GM21423 (cell line): ENCODE measurements around the gene HMCN1.

Experiments used
- ATAC-seq: cut with Tn5 transposase; IDR thresholded peaks from one replicate; pipeline ENCODE4 v1.9.1; 2021; ENCODE audit warnings: mild to moderate bottlenecking, moderate library complexity; ENCODE audit not compliant: unreplicated experiment

Gene HMCN1

GRCh38 chr1:185803241-185803640, 69.0 kb downstream of the HMCN1 start:
- no peak for ATAC-seq

GRCh38 chr1:185804206-185804605, 70.0 kb downstream of the HMCN1 start:
- no peak for ATAC-seq

- no peak for ATAC-seq
Measured at GRCh38 chr1:185804608-185805007, 70.4 kb downstream of the HMCN1 start.

GRCh38 chr1:185807275-185807674, 73.1 kb downstream of the HMCN1 start:
- ATAC-seq = no peak

- no peak for ATAC-seq
Measured at GRCh38 chr1:185808631-185809030, 74.4 kb downstream of the HMCN1 start.

- no peak for ATAC-seq
Measured at GRCh38 chr1:185811073-185811709, 77.0 kb downstream of the HMCN1 start.

GRCh38 chr1:185812934-185813333, 78.7 kb downstream of the HMCN1 start:
- ATAC-seq = no peak

- ATAC-seq = no peak
Measured at GRCh38 chr1:185813401-185813979, 79.3 kb downstream of the HMCN1 start.

GRCh38 chr1:185816460-185816859, 82.3 kb downstream of the HMCN1 start:
- no peak for ATAC-seq

GRCh38 chr1:185819798-185820197, 85.6 kb downstream of the HMCN1 start:
- ATAC-seq = no peak

GRCh38 chr1:185821612-185822385, 87.6 kb downstream of the HMCN1 start:
- no peak for ATAC-seq

- no peak for ATAC-seq
Measured at GRCh38 chr1:185823467-185823866, 89.3 kb downstream of the HMCN1 start.

GRCh38 chr1:185824106-185824505, 89.9 kb downstream of the HMCN1 start:
- ATAC-seq = no peak

- no peak for ATAC-seq
Measured at GRCh38 chr1:185825556-185825955, 91.4 kb downstream of the HMCN1 start.

GRCh38 chr1:185834371-185834905, 100.2 kb downstream of the HMCN1 start:
- no peak for ATAC-seq

- no peak for ATAC-seq
Measured at GRCh38 chr1:185835191-185835590, 101.0 kb downstream of the HMCN1 start.

- ATAC-seq = no peak
Measured at GRCh38 chr1:185837711-185838110, 103.5 kb downstream of the HMCN1 start.

- ATAC-seq = no peak
Measured at GRCh38 chr1:185838111-185838510, 103.9 kb downstream of the HMCN1 start.

GRCh38 chr1:185840880-185841279, 106.7 kb downstream of the HMCN1 start:
- no peak for ATAC-seq

GRCh38 chr1:185843297-185843869, 109.2 kb downstream of the HMCN1 start:
- ATAC-seq = no peak

GRCh38 chr1:185843986-185844385, 109.8 kb downstream of the HMCN1 start:
- ATAC-seq = no peak
